ENCODE measurements around the gene SLC2A11. TPM values are rescaled to one million over a fixed set of nuclear protein-coding genes. Genes with fewer than 3 reads are reported as not detected.
A peak's percentile ranks its signal among the peaks of the same experiment; 100 is the strongest.

Gene SLC2A11, protein sequence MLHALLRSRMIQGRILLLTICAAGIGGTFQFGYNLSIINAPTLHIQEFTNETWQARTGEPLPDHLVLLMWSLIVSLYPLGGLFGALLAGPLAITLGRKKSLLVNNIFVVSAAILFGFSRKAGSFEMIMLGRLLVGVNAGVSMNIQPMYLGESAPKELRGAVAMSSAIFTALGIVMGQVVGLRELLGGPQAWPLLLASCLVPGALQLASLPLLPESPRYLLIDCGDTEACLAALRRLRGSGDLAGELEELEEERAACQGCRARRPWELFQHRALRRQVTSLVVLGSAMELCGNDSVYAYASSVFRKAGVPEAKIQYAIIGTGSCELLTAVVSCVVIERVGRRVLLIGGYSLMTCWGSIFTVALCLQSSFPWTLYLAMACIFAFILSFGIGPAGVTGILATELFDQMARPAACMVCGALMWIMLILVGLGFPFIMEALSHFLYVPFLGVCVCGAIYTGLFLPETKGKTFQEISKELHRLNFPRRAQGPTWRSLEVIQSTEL
- total RNA-seq (10 to 100 TPM in 1 of 4 donors, 1 to 10 TPM in 3; 4.2 to 11.8 (median 6.3) TPM), polyA plus RNA-seq (10 to 100 TPM in 1 of 3 donors, 1 to 10 TPM in 2; 3.7 to 12.7 (median 4.9) TPM)
- long read RNA-seq, donor 1, partial matches to known transcripts = 1 of 3 reads
- long read RNA-seq, donor 1, other reads (novel, unspliced or antisense) = 0 of 3 reads
- long read RNA-seq, donor 2, partial matches to known transcripts = 5 of 14 reads
- long read RNA-seq, donor 2, other reads (novel, unspliced or antisense) = 4 of 14 reads

DNA sequence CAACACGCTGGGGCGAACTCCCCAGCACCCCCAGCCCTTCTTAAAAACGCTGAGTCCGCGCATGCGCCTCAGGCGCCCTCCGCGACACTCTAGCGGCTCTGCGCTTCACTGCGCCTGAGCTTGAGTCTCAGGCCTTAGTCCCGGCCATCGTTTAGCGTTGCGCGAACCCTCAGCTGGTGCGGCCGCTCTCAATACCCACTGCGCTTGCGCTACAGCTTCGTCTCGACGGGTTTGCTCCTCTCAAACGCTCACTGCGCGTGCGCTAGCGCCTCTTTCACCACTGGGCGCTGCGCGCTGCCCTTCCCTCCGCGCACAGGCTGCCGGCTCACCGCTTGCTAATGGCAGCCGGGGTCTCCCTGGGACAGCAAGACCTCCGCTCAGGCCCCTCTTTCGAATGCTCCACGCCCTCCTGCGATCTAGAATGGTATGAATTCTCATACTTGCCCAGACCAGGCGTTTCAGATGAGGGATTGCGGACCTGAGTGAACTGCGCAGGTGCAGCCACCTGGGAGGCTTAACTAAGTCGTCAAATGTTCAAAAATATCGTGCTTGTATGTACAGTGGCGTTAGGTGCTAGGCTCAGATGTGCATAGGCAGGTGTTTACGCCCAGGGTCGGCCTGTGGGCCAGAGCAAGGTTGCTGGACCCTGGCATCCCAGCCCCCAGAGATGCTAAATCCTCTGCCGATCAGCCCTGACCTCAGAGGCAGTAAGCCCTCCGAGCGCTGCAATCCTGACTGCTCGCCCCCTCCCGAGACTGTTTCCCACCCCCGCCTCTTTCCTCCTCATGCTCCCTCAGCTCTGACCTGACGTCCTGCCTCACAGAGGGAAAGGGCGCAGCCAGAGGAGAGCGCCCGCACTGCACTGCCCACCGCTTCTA lies at the start of gene SLC2A11:
TSS of gene SLC2A11 (plus strand) at position 270 of the 878 bp plus-strand sequence. CDS start at position 395, 125 bp downstream.
- peak within 1 kb of the TSS; percentile 67 for H3K4me3 ChIP-seq
- H3K27me3 ChIP-seq (ENCODE audit: insufficient read depth in 3 of 3, low read length in 2 of 3) = no peaks in the 10 kb centered on the region
- WGBS, 3 donors = 2 to 3% (median 2%) methylated on average over 53 to 60 of the region's 60 CpGs
- peak within 1 kb of the TSS; percentile 78 for H3K27ac ChIP-seq
- H3K36me3 ChIP-seq (ENCODE audit: insufficient read depth in 1 of 2, low read depth in 1 of 2) = no peaks in the 10 kb centered on the region
- ATAC-seq (peak; percentile 96), DNase-seq (peak; percentile 98 to 100)
- intact Hi-C loops (cut with DNase I) = no loop called here
- no peaks in the 10 kb centered on the region for H3K9me3 ChIP-seq
- TF ChIP-seq, protein P1, sequence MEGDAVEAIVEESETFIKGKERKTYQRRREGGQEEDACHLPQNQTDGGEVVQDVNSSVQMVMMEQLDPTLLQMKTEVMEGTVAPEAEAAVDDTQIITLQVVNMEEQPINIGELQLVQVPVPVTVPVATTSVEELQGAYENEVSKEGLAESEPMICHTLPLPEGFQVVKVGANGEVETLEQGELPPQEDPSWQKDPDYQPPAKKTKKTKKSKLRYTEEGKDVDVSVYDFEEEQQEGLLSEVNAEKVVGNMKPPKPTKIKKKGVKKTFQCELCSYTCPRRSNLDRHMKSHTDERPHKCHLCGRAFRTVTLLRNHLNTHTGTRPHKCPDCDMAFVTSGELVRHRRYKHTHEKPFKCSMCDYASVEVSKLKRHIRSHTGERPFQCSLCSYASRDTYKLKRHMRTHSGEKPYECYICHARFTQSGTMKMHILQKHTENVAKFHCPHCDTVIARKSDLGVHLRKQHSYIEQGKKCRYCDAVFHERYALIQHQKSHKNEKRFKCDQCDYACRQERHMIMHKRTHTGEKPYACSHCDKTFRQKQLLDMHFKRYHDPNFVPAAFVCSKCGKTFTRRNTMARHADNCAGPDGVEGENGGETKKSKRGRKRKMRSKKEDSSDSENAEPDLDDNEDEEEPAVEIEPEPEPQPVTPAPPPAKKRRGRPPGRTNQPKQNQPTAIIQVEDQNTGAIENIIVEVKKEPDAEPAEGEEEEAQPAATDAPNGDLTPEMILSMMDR (IDR thresholded peaks at IDR 0.05) = no peak
- peaks cover 14% of the 10 kb centered on the region for H3K4me1 ChIP-seq

DNA sequence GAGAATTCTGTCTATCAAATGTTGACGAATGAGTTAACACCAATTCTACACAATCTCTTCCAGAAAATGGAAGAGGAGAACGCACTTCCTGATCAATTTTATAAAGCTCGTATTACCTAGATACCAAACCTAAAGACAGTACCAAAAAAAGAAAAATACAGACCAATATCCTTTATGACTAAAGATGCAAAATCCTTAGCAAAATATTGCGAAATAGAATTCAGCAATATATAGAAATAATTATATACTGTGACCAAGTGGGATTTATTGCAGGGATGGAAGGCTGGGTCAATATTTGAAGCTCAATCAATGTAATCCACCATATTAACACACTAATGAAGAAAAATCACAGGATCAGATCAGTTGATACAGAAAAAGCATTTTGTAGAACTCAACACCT lies 45.3 kb upstream of the SLC2A11 start:
- intact Hi-C loops (cut with DNase I) = no loop called here
- WGBS, 3 donors = 95% methylated on average over 4 of the region's 4 CpGs

DNA sequence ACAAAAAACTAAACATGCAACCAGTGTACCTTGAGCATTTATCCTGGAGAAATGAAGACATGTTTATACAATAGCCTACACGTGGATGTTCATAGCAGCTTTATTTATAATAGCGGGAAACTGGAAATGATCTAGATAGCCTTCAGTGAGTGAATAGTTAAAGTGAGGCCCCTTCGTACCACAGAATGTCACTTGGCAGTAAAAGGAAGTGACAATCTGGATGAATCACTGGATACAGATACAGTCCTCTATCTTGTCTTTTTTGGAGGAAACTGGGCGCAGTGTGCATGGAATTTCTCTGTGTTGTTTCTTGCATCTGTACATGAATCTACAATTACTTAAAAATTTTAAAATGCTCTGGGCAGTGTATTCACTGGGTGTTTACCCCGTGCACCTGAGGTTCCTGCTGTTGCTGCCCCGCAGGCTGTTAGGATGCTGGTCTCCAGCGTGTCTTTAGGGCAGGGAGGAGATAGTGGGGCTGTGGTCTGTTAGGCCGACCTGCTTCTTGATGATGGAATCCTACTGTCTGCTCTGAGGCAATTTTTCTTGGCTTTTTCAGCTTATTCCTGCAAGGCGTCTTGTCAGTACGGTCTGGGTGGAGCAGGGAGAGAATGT lies 42.0 kb upstream of the SLC2A11 start:
- H3K4me1 ChIP-seq = no peaks in the 10 kb centered on the region
- WGBS, 3 donors = 72 to 79% (median 79%) methylated on average over 10 of the region's 10 CpGs
- intact Hi-C loops (cut with DNase I) = no loop called here
- H3K27me3 ChIP-seq (ENCODE audit: insufficient read depth in 3 of 3, low read length in 2 of 3) = no peaks in the 10 kb centered on the region
- ATAC-seq (peak in 3 of 4 donors; percentile 8 to 15 (median 15)), DNase-seq (no peak)
- H3K4me3 ChIP-seq = no peak overlapping the region
- H3K36me3 ChIP-seq (ENCODE audit: insufficient read depth in 1 of 2, low read depth in 1 of 2) = peaks cover 2 to 83% of the 10 kb centered on the region in 2 donors
- peak overlapping the region; percentile 12 for H3K27ac ChIP-seq
- no peaks in the 10 kb centered on the region for H3K9me3 ChIP-seq
- TF ChIP-seq, protein P1 (IDR thresholded peaks at IDR 0.05) = no peak

More for the DNA sequence above, 45.3 kb upstream of the SLC2A11 start:
- DNase-seq = no peak
- Histone ChIP-seq H3K27ac (no peak overlapping the region), H3K4me3 (no peak overlapping the region), H3K27me3 (ENCODE audit: insufficient read depth in 3 of 3, low read length in 2 of 3) (no peaks in the 10 kb centered on the region), H3K4me1 (no peaks in the 10 kb centered on the region), H3K9me3 (no peaks in the 10 kb centered on the region), H3K36me3 (ENCODE audit: insufficient read depth in 1 of 2, low read depth in 1 of 2) (peaks cover 2 to 80% of the 10 kb centered on the region in 2 donors)
- TF ChIP-seq, protein P1 (IDR thresholded peaks at IDR 0.05) = no peak
- no peak for ATAC-seq
